Neural cell (in vitro differentiated cells): ENCODE results near the gene MINDY4B. TPM values are rescaled to one million over a fixed set of nuclear protein-coding genes. Genes with fewer than 3 reads are reported as not detected.

ENCODE experiments used
- H2AFZ ChIP-seq: fragments of 200-600, 300-800 bp; sonication (generic), shearing (Covaris generic); 2 replicates; pipeline ENCODE4 v1.6.0; 2014; ENCODE audit warnings: low read depth, mild to moderate bottlenecking, antibody characterized with exemption, low read length, moderate library complexity
- H3F3A ChIP-seq: fragments of 200-600 bp; shearing (Covaris generic); 2 replicates; pipeline ENCODE4 v1.6.1; 2016; ENCODE audit warnings: mild to moderate bottlenecking, moderate library complexity, mixed read lengths, antibody characterized with exemption, low read length; ENCODE audit not compliant: insufficient read depth, poor library complexity, severe bottlenecking
- H3K27ac ChIP-seq: fragments of 200-600, 300-800 bp; sonication (generic), shearing (Covaris generic); 2 replicates; pipeline ENCODE4 v1.5.1; 2014; ENCODE audit warnings: mild to moderate bottlenecking, low read length, moderate library complexity
- H3K27me3 ChIP-seq: fragments of 300-800, 200-600 bp; sonication (generic), shearing (Covaris generic); 2 replicates; pipeline ENCODE4 v1.6.0; 2014; ENCODE audit warnings: mild to moderate bottlenecking, low read depth, low read length, moderate library complexity; ENCODE audit not compliant: insufficient read depth
- H3K36me3 ChIP-seq: fragments of 300-800, 200-600 bp; sonication (generic), shearing (Covaris generic); 2 replicates; pipeline ENCODE4 v1.5.1; 2014; ENCODE audit warnings: mild to moderate bottlenecking, antibody characterized with exemption, low read length, moderate library complexity; ENCODE audit not compliant: insufficient read depth
- H3K4me2 ChIP-seq: fragments of 300-800, 200-600 bp; sonication (generic), shearing (Covaris generic); 2 replicates; pipeline ENCODE4 v1.6.0; 2014; ENCODE audit warnings: mild to moderate bottlenecking, low read length
- H3K4me3 ChIP-seq: fragments of 300-800, 200-600 bp; sonication (generic), shearing (Covaris generic); 2 replicates; pipeline ENCODE4 v1.5.1; 2014; ENCODE audit warnings: mild to moderate bottlenecking, low read length, moderate library complexity
- H3K79me2 ChIP-seq: fragments of 200-600 bp; shearing (Covaris generic); replicated peaks from 2 replicates; pipeline ENCODE4 v1.6.0; 2014; ENCODE audit warnings: mild to moderate bottlenecking, low read length, moderate library complexity; ENCODE audit not compliant: insufficient read depth
- H3K9ac ChIP-seq: fragments of 300-800, 200-600 bp; sonication (generic), shearing (Covaris generic); 2 replicates; pipeline ENCODE4 v1.6.1; 2016; ENCODE audit warnings: mild to moderate bottlenecking, low read length, mixed read lengths
- H3K9me2 ChIP-seq: fragments of 200-600 bp; shearing (Covaris generic); 2 replicates; pipeline ENCODE4 v1.6.1; 2016; ENCODE audit warnings: mild to moderate bottlenecking, low read length, mixed read lengths; ENCODE audit not compliant: insufficient read depth
- H3K9me3 ChIP-seq: fragments of 200-600, 300-800 bp; sonication (generic), shearing (Covaris generic); 2 replicates; pipeline ENCODE4 v1.6.1; 2016; ENCODE audit warnings: mild to moderate bottlenecking, mixed run types, low read length, moderate library complexity, mixed read lengths
- H4K20me1 ChIP-seq: fragments of 200-600 bp; shearing (Covaris generic); 2 replicates; pipeline ENCODE4 v1.6.1; 2016; ENCODE audit warnings: mild to moderate bottlenecking, mixed run types; ENCODE audit not compliant: insufficient read depth
- CTCF ChIP-seq: fragments of 450-650 bp; IDR thresholded peaks from 2 replicates; pipeline ENCODE4 v1.5.1; 2014; ENCODE audit warnings: antibody characterized with exemption, mild to moderate bottlenecking, moderate library complexity; ENCODE audit not compliant: poor library complexity, severe bottlenecking
- EP300 ChIP-seq: fragments of 450-650 bp; conservative IDR thresholded peaks from 2 replicates; pipeline ENCODE4 v1.6.1; 2014; ENCODE audit warnings: antibody characterized with exemption, mild to moderate bottlenecking, moderate library complexity; ENCODE audit not compliant: poor library complexity, severe bottlenecking
- EZH2 ChIP-seq: fragments of 200-600, 300-800 bp; shearing (Covaris generic), sonication (generic); IDR thresholded peaks from 2 replicates; pipeline ENCODE4 v1.6.1; 2014; ENCODE audit warnings: antibody characterized with exemption, low read length, borderline replicate concordance, mild to moderate bottlenecking; ENCODE audit not compliant: insufficient read depth, poor library complexity, severe bottlenecking
- MXI1 ChIP-seq: fragments of 450-650 bp; conservative IDR thresholded peaks from 2 replicates; pipeline ENCODE4 v1.6.1; 2014; ENCODE audit warnings: antibody characterized with exemption, mild to moderate bottlenecking; ENCODE audit not compliant: poor library complexity, severe bottlenecking
- POLR2AphosphoS5 ChIP-seq: IDR thresholded peaks from 2 replicates; pipeline ENCODE4 v1.6.1; 2012
- RAD21 ChIP-seq: fragments of 450-650 bp; conservative IDR thresholded peaks from 2 replicates; pipeline ENCODE4 v1.6.1; 2014; ENCODE audit warnings: antibody characterized with exemption, mild to moderate bottlenecking, moderate library complexity
- REST ChIP-seq: IDR thresholded peaks from 2 replicates; pipeline ENCODE4 v1.6.1; 2012; ENCODE audit warnings: borderline replicate concordance
- SMC3 ChIP-seq: fragments of 450-650 bp; conservative IDR thresholded peaks from 2 replicates; pipeline ENCODE4 v1.6.1; 2014; ENCODE audit warnings: antibody characterized with exemption, mild to moderate bottlenecking, moderate library complexity; ENCODE audit not compliant: poor library complexity
- TAF1 ChIP-seq: IDR thresholded peaks from 2 replicates; pipeline ENCODE4 v1.6.1; 2012; ENCODE audit warnings: low read depth
- polyA plus RNA-seq: library from polyadenylated mRNA; depleted of rRNA; stranded (reverse); fragments of >200 nt; gene quantifications from 2 replicates; pipeline ENCODE4 v1.2.3, GENCODE V29; 2014

The MINDY4B gene
- polyA plus RNA-seq, 1 donor from 2014 or later: not detected

- Histone ChIP-seq H3K9me2 (no peaks in the 10 kb centered on the region), H3K9ac (no peak overlapping the region), H4K20me1 (no peaks in the 10 kb centered on the region), H3K79me2 (no peaks in the 10 kb centered on the region), H3K9me3 (no peaks in the 10 kb centered on the region), H3K27ac (no peak overlapping the region), H3K4me2 (no peak overlapping the region), H3K27me3 (no peaks in the 10 kb centered on the region), H3K36me3 (no peaks in the 10 kb centered on the region), H2AFZ (no peak overlapping the region), H3F3A (no peaks in the 10 kb centered on the region), H3K4me3 (no peak overlapping the region)
- TF ChIP-seq SMC3: no peak
- TF ChIP-seq CTCF: no peak
- TF ChIP-seq REST: no peak
- TF ChIP-seq POLR2AphosphoS5: no peak
- no peak for TF ChIP-seq RAD21
- TF ChIP-seq EP300: no peak
- TF ChIP-seq EZH2: no peak
- TF ChIP-seq TAF1: no peak
- TF ChIP-seq MXI1: no peak
These were observed 40.2 kb upstream of the MINDY4B start for GRCh38 chr3:150945226-150946032.

- TF ChIP-seq SMC3: no peak
- no peak for TF ChIP-seq TAF1
- TF ChIP-seq POLR2AphosphoS5: no peak
- no peak for TF ChIP-seq REST
- TF ChIP-seq CTCF: no peak
- TF ChIP-seq RAD21: no peak
- TF ChIP-seq EP300: no peak
- no peak for TF ChIP-seq MXI1
- no peak for TF ChIP-seq EZH2
- H3K27ac ChIP-seq: no peak overlapping the region
These were observed 37.0 kb upstream of the MINDY4B start for GRCh38 chr3:150942221-150942620.

More at GRCh38 chr3:150942221-150942620, 37.0 kb upstream of the MINDY4B start:
- no peak overlapping the region for H3K4me3 ChIP-seq
- H3K9me2 ChIP-seq: no peaks in the 10 kb centered on the region
- no peaks in the 10 kb centered on the region for H4K20me1 ChIP-seq
- H3K9me3 ChIP-seq: no peaks in the 10 kb centered on the region
- H2AFZ ChIP-seq: no peak overlapping the region
- no peaks in the 10 kb centered on the region for H3K27me3 ChIP-seq
- no peak overlapping the region for H3K9ac ChIP-seq
- H3F3A ChIP-seq: no peaks in the 10 kb centered on the region
- H3K4me2 ChIP-seq: no peak overlapping the region
- H3K79me2 ChIP-seq: no peaks in the 10 kb centered on the region
- H3K36me3 ChIP-seq: no peaks in the 10 kb centered on the region
